GM12891 (cell line): ENCODE measurements around the gene ATP5PB.

Experiments
- DNase-seq: peaks from one replicate; pipeline ENCODE4 v3.0.0; 2011; ENCODE audit warnings: low spot score; ENCODE audit not compliant: insufficient read length
- FAIRE-seq: peaks from 2 replicates; lab custom pipeline; 2011; peaks lifted over from hg19 to GRCh38; lab: Jason Lieb, UNC
- PAX5 ChIP-seq: IDR thresholded peaks from 2 replicates; pipeline ENCODE4 v1.6.1; 2011; ENCODE audit warnings: low read length, moderate library complexity, mild to moderate bottlenecking; ENCODE audit not compliant: insufficient read depth, severe bottlenecking
- POLR2A ChIP-seq: IDR thresholded peaks from 2 replicates; pipeline ENCODE4 v1.6.1; 2011; ENCODE audit warnings: low read depth, low read length, control low read depth
- POLR2AphosphoS5 ChIP-seq: IDR thresholded peaks from 2 replicates; pipeline ENCODE4 v1.6.1; 2011; ENCODE audit warnings: low read depth, low read length, control low read depth
- POU2F2 ChIP-seq: IDR thresholded peaks from 2 replicates; pipeline ENCODE4 v1.6.1; 2011; ENCODE audit warnings: low read depth, mild to moderate bottlenecking, control low read depth, low read length, moderate library complexity
- SPI1 ChIP-seq: IDR thresholded peaks from 2 replicates; pipeline ENCODE4 v1.6.1; 2011; ENCODE audit warnings: low read depth, low read length, control low read depth
- TAF1 ChIP-seq: IDR thresholded peaks from 2 replicates; pipeline ENCODE4 v1.6.1; 2011; ENCODE audit warnings: low read depth, low read length, control low read depth

Gene ATP5PB

GRCh38 chr1:111484391-111485026 lies 35.2 kb downstream of the ATP5PB start:
- TF ChIP-seq SPI1 (no peak), TAF1 (no peak), POU2F2 (no peak), POLR2AphosphoS5 (no peak), PAX5 (no peak), POLR2A (no peak)
- no peak for DNase-seq
- FAIRE-seq, result no peak

GRCh38 chr1:111486431-111486830 lies 37.2 kb downstream of the ATP5PB start:
- DNase-seq (no peak), FAIRE-seq (no peak)
- TF ChIP-seq POLR2AphosphoS5, result no peak
- no peak for TF ChIP-seq TAF1
- TF ChIP-seq SPI1, result no peak
- no peak for TF ChIP-seq PAX5
- no peak for TF ChIP-seq POU2F2
- TF ChIP-seq POLR2A, result no peak

GRCh38 chr1:111487133-111487532 lies 37.9 kb downstream of the ATP5PB start:
- TF ChIP-seq PAX5, result no peak
- TF ChIP-seq TAF1, result no peak
- no peak for TF ChIP-seq SPI1
- TF ChIP-seq POLR2A, result no peak
- no peak for DNase-seq
- no peak for FAIRE-seq

GRCh38 chr1:111488669-111489068 lies 39.4 kb downstream of the ATP5PB start:
- no peak for DNase-seq
- FAIRE-seq, result no peak
- TF ChIP-seq PAX5 (no peak), TAF1 (no peak), POU2F2 (no peak), SPI1 (no peak), POLR2A (no peak), POLR2AphosphoS5 (no peak)

- no peak for FAIRE-seq
- no peak for TF ChIP-seq POLR2A
- no peak for TF ChIP-seq TAF1
- TF ChIP-seq SPI1, result no peak
- no peak for TF ChIP-seq PAX5
- no peak for TF ChIP-seq POLR2AphosphoS5
- TF ChIP-seq POU2F2, result no peak
- no peak for DNase-seq
Measured at GRCh38 chr1:111489604-111490003, 40.3 kb downstream of the ATP5PB start.

GRCh38 chr1:111490220-111490619 lies 41.0 kb downstream of the ATP5PB start:
- TF ChIP-seq POLR2A, result no peak
- FAIRE-seq (no peak), DNase-seq (no peak)

GRCh38 chr1:111491070-111491469 lies 41.8 kb downstream of the ATP5PB start:
- TF ChIP-seq POLR2AphosphoS5 (no peak), POU2F2 (no peak), PAX5 (no peak), POLR2A (no peak), TAF1 (no peak), SPI1 (no peak)
- FAIRE-seq, result no peak
- no peak for DNase-seq

- FAIRE-seq (no peak), DNase-seq (no peak)
- no peak for TF ChIP-seq TAF1
- no peak for TF ChIP-seq SPI1
- no peak for TF ChIP-seq POU2F2
- TF ChIP-seq POLR2AphosphoS5, result no peak
Measured at GRCh38 chr1:111496398-111496797, 47.1 kb downstream of the ATP5PB start.

- no peak for DNase-seq
- TF ChIP-seq SPI1 (peak; percentile 58), PAX5 (no peak)
- FAIRE-seq, result no peak
Measured at GRCh38 chr1:111497592-111497991, 48.3 kb downstream of the ATP5PB start.

- DNase-seq (no peak), FAIRE-seq (no peak)
- no peak for TF ChIP-seq POLR2AphosphoS5
- TF ChIP-seq TAF1, result no peak
- no peak for TF ChIP-seq PAX5
- TF ChIP-seq SPI1, result no peak
- no peak for TF ChIP-seq POLR2A
- no peak for TF ChIP-seq POU2F2
Measured at GRCh38 chr1:111499026-111499785, 49.9 kb downstream of the ATP5PB start.

- no peak for TF ChIP-seq POLR2AphosphoS5
- TF ChIP-seq TAF1, result no peak
- TF ChIP-seq POU2F2, result no peak
- no peak for TF ChIP-seq POLR2A
- TF ChIP-seq SPI1, result no peak
- no peak for TF ChIP-seq PAX5
- DNase-seq, result no peak
- no peak for FAIRE-seq
Measured at GRCh38 chr1:111501645-111502044, 52.4 kb downstream of the ATP5PB start.
